NCI-H460 (cell line): ENCODE results near the gene TMEM239. TPM values are rescaled to one million over a fixed set of nuclear protein-coding genes. Genes with fewer than 3 reads are reported as not detected.
"Not testable (repeated sequence)": the region's sequence is repeated elsewhere in the genome, so short reads cannot be mapped to it uniquely, and the experiment has no call there.

Experiments
- DNase-seq: peaks from one replicate; pipeline ENCODE4 v3.0.0-alpha.2; 2016; ENCODE audit warnings: low read depth; ENCODE audit errors: extremely low read depth
- polyA plus RNA-seq: library from polyadenylated mRNA; depleted of rRNA; stranded (reverse); fragments of >200 nt; gene quantifications from 2 replicates; pipeline ENCODE4 v1.2.3, GENCODE V29; 2014; cell fraction: nucleus; rRNA removed
- total RNA-seq: library from RNA; depleted of rRNA; stranded (reverse); fragments of >200 nt; shearing (Covaris generic); gene quantifications from 2 replicates; pipeline ENCODE4 v1.2.3, GENCODE V29; 2014; rRNA removed

TMEM239 gene
- not detected in 2 replicates for total RNA-seq
- not detected in 2 replicates for polyA plus RNA-seq

DNA sequence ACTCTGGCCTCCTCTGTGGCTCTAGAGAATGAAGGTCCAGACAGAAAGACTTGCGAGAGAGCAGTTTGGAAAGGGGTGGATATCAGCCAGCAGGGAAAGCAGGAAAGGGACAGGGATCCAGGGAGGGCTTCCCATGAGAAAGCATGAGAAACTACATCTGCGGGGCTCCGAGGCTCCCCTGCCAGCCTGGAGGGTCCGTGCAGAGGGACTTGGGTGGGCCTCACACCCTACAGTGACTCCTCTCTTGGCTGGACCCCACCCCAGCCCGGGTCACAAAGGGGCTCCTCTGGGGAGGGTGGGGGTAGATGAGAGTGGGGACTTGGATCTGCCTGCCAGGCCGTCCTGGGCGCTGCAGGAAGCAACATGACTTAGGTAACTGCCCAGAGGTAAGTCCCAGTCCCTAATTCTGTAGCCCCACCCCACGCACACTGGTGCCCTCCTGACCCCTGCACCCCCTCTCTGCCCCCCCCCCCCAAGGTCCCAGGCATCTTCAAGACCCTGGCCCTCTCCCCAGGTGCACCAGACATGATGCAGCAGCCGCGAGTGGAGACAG lies at the start of gene TMEM239:
Gene TMEM239, plus strand, starts transcription at position 335 of the 553 bp plus-strand sequence. Its CDS starts 191 bp downstream, at position 526.
- no peak for DNase-seq

DNA sequence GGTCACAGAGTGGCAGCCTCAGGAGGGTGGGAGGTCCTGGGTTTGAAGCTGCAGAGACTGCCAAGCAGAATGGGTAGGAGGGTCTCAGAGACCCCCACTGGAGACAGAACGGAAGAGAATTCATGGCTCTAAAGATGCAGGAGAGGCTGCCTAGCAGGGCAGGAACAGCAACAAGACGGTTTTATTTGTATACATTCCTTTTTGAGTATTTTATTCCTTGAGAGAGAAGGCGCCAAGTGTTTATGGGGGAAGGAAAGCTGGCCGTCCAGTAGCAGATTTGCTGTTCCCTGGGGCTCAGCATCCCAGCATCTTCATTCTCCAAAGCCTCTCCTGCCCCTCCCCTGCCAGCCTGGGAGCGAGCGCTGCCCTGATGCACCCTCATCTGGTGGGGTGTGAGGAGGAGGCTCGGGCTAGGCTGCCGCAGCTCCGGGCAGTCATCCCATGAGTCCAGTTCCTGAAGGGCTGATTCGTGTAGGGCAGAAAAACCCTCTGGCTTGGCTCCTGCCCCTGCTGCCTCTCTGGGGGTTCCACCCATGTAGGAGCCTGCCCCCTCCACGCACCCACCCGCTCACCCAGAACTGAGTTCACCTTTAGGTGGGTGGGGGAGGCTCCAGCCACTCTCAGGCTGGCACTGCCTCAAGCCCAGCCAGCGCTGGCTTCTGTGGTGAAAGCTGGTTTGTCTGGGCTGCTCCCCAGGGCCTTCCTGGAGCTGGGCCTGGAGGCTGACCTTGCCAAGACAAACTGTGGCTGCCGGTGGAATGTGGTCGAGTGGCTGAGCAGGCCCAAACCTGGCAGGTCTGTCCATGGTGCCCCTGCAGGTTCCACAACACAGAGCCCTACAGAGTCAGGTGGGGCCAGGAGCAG lies 48.2 kb upstream of the TMEM239 start:
- DNase-seq = no peak

GRCh38 chr20:2768632-2769015 lies 47.5 kb upstream of the TMEM239 start:
- DNase-seq = no peak

- DNase-seq = not testable (repeated sequence)
These were observed 46.1 kb upstream of the TMEM239 start for GRCh38 chr20:2770091-2770490.

GRCh38 chr20:2771631-2772080 lies 44.5 kb upstream of the TMEM239 start:
- no peak for DNase-seq

DNA sequence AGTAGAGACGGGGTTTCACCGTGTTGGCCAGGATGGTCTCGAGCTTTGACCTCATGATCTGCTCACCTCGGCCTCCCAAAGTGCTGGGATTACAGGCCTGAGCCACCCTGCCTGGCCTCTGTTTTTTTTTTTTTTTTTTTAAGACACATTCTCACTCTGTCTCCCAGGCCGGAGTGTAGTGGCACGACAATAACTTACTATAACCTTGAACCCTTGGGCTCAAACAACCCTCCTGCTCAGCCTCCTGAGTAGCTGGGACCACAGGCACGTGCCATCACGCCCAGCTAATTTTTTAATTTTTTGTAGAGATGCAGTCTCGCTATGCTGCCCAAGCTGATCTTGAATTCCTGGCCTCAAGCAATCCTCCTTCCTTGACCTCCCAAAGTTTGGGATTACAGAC lies 42.4 kb upstream of the TMEM239 start:
- no peak for DNase-seq

DNA sequence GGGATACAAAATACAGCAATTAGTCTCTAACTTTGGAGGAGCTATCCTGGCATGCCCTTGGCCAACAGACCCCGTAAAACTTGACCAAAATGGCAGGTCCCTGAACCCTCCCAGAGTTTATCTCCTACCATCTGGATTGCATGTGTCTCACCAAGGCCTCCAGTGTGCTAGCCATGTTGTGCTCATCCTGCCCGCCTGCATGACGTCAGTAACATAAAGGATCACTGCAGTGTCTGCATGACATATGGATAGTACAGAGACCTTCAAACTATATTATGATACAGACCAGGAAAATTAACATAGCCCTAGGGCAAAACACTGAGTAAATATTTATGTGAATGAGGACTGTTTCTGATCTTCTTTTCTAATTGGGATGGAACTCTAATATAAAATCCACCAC lies 41.0 kb upstream of the TMEM239 start:
- DNase-seq = no peak

DNA sequence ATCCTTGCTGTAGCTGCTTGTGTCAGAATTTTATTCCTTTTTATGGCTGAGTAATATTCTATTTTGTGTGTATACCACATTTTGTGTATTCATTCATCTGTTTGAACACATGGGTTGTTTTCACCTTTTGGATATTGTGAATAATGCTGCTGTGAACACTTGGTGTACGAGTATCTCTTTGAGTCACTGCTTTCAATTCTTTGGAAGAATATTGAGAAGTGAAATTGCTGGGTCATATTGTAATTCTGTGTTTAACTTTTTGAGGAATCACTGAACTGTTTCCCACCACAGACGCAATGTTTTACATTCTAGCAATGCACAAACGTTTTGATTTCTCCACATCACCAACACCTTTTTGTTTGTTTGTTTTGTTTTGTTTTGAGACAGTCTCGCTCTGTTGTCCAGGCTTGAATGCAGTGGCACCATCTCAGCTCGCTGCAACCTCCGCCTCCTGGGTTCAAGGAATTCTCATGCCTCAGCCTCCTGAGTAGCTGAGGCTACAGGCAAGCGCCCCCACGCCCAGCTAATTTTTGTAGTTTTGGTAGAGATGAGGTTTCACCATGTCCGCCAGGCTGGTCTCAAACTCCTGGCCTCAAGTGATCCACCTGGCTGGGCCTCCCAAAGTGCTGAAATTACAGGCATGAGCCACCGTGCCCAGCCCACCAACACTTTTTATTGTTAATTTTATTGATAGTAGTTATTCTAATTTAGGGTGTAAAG lies 37.4 kb upstream of the TMEM239 start:
- no peak for DNase-seq

DNA sequence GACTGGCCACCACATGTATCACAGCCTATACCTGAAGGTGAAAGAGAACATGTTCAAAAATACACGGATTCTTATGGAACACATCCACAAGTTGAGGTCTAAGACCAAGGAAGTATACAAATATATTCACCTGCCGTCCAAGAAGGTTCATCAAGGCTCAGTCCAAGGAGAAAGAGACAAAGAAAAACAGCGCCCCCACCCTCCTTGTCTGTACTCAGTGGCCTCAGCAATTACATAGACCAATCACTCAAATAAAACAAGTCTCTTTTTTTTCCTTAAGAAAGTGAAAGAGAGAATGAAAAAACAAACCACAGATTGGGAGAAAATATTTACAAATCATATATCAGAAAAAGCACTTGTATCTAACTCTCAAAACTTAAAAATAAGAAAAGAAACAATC lies 35.2 kb upstream of the TMEM239 start:
- no peak for DNase-seq

- no peak for DNase-seq
These were observed 32.1 kb upstream of the TMEM239 start for GRCh38 chr20:2783908-2784566.

GRCh38 chr20:2793471-2793870 lies 22.7 kb upstream of the TMEM239 start:
- no peak for DNase-seq

- DNase-seq = no peak
These were observed 21.9 kb upstream of the TMEM239 start for GRCh38 chr20:2794202-2794748.

GRCh38 chr20:2794866-2795447 lies 21.2 kb upstream of the TMEM239 start:
- no peak for DNase-seq

DNA sequence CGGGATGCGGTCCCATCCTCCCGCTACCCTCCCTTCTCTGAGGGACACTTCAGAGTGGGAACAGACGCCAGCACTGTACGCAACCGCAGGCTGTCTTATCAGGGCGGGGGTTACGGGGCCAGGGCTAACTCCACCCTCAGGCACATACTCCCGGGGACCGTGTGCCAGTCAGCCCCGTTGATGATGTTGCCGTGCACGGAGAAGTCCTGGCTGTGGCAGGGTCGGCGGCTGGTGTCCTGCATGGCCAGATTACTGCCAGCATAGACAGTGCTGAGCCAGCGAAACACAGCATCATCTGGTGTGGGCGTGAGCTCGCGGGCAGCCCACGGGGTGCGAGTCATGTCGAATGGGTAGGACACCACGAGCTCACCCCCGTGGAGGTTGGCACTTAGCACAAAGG lies 20.7 kb upstream of the TMEM239 start:
- no peak for DNase-seq

- no peak for DNase-seq
These were observed 20.0 kb upstream of the TMEM239 start for GRCh38 chr20:2796011-2796660.

DNA sequence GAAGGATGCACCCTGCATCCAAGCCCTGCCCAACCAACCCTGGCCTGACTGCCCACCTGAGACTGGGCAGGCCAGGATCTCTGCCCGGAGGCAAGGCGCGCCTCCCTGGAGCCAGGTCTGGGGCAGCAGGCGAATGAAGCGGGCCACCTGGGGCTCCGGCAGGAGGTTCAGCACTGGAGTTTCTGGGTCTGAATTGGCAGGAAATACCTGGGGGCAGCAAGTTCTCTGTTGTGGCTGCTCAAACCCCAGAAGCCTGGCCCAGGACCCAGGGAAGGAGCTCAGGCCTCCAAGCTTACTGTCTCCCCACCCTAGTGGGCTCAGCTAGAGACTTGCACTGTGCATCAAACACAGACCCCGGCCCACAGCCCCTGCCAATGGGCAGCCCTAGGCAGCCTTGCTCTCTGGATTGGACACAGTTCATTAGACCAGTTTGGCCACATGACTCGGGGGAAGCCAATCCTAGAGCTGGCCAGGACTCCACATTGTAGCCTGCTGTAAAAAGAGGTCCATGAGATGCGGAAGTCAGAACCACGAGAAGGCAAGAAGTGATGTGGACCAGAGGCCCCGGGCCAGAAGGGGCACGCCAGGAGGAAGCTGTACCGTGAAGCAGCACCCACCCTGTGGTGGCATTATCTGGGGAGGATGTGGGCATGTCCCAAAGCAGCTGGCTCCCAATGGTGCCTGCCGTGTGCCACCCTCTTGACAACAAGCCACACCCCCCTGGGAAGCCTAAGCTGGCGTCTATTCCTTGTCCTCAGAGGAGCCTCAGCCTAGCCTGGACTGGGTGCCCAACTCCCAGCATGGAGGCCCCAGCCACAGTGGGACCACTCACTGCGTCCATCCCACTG lies 18.8 kb upstream of the TMEM239 start:
- DNase-seq = no peak

- no peak for DNase-seq
These were observed 17.9 kb upstream of the TMEM239 start for GRCh38 chr20:2798095-2798805.

DNA sequence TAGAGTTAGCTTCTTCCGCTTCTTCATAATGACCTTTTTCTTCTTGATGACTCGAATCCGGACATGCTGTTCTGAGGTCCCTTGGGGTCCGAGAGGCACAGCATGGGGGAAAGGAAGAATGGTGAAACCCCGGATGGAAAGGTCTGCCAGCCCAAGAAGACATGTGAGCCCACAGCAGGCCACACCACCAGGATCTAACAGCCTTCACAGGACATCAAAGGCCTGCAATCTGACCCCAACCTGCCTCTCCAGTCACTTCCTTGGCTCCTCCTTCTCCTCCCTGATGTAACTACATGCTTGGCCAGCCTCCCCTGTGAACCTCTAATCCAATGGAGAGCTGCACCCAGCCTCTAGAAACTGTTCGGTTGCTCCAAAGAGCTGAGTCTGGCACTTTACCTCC lies 17.4 kb upstream of the TMEM239 start:
- DNase-seq = no peak
